DND-41 (cell line): ENCODE measurements around the gene NKX3-2.

ENCODE experiments used
- ATAC-seq: fragments of 200-7000 bp; cut with Tn5 transposase; 3 replicates; pipeline ENCODE4 v1.9.1; 2021; ENCODE audit warnings: low read depth; ENCODE audit not compliant: insufficient read depth
- DNase-seq: peaks from one replicate; pipeline ENCODE4 v3.0.0-alpha.2; 2020
- H2AFZ ChIP-seq: 2 replicates; pipeline ENCODE4 v1.6.0; 2012; ENCODE audit warnings: low read depth, low read length
- H3K27ac ChIP-seq: 2 replicates; pipeline ENCODE4 v1.5.1; 2012; ENCODE audit warnings: low read length, inconsistent platforms
- H3K27me3 ChIP-seq: fragments of 200-600 bp; sonication (generic); 2 replicates; pipeline ENCODE4 v1.6.0; 2012; ENCODE audit warnings: low read length, mild to moderate bottlenecking, inconsistent platforms; ENCODE audit not compliant: insufficient read depth, poor library complexity
- H3K36me3 ChIP-seq: 2 replicates; pipeline ENCODE4 v1.5.1; 2012; ENCODE audit warnings: low read length, inconsistent platforms; ENCODE audit not compliant: insufficient read depth
- H3K4me1 ChIP-seq: 2 replicates; pipeline ENCODE4 v1.5.1; 2012; ENCODE audit warnings: mild to moderate bottlenecking, low read length; ENCODE audit not compliant: insufficient read depth
- H3K4me2 ChIP-seq: 2 replicates; pipeline ENCODE4 v1.6.0; 2012; ENCODE audit warnings: mild to moderate bottlenecking, moderate library complexity, low read length, inconsistent platforms; ENCODE audit not compliant: insufficient read depth
- H3K4me3 ChIP-seq, 2 experiments: fragments of 200-600 bp in 1 of 2; shearing (Covaris generic) in 1 of 2; 2 replicates each; pipeline ENCODE4 v1.5.1; 2012 to 2016; ENCODE audit warnings: inconsistent platforms in 2 of 2, low read length in 2 of 2, mild to moderate bottlenecking in 2 of 2, low read depth in 1 of 2, moderate library complexity in 1 of 2
- H3K79me2 ChIP-seq: 2 replicates; pipeline ENCODE4 v1.6.0; 2012; ENCODE audit warnings: low read length, inconsistent platforms; ENCODE audit not compliant: insufficient read depth
- H3K9ac ChIP-seq: 2 replicates; pipeline ENCODE4 v1.6.0; 2012; ENCODE audit warnings: low read depth, mild to moderate bottlenecking, inconsistent platforms, low read length, moderate library complexity
- H3K9me3 ChIP-seq: 2 replicates; pipeline ENCODE4 v1.5.1; 2012; ENCODE audit warnings: low read length, moderate library complexity, mild to moderate bottlenecking, inconsistent platforms; ENCODE audit not compliant: insufficient read depth, severe bottlenecking
- H4K20me1 ChIP-seq: 2 replicates; pipeline ENCODE4 v1.6.0; 2012; ENCODE audit warnings: low read length; ENCODE audit not compliant: insufficient read depth
- EZH2 ChIP-seq: IDR thresholded peaks from 3 replicates; pipeline ENCODE4 v1.6.1; 2012; ENCODE audit warnings: borderline replicate concordance, low read depth, mild to moderate bottlenecking, moderate library complexity, low read length, inconsistent platforms; ENCODE audit not compliant: severe bottlenecking
- TF ChIP-seq, protein P1 (sequence below): IDR thresholded peaks from 2 replicates; pipeline ENCODE4 v1.5.1; 2012; ENCODE audit warnings: borderline replicate concordance, low read length, moderate library complexity, mild to moderate bottlenecking; ENCODE audit not compliant: poor library complexity, severe bottlenecking; ENCODE audit errors: extremely low read depth

The NKX3-2 gene

DNA sequence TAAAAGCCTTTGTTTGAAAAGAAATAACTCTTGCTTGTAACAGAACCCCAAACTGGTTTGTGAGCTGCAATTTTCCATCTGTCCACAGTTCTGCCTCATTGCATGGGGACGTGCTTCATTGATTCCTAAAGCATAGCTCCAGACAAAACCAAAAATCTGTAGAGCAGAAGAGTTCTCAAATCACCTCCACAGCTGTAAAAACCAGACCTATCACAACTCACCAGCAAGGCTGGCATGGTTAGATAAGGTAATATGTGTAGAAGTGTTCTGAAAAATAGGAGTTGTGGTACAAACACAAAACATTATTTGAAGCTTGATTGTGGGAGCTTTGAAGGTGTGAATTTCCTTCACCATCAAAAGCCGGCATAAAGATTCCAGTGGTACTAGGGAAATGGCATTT, 47.7 kb downstream of the NKX3-2 start:
- no peak for ATAC-seq

DNA sequence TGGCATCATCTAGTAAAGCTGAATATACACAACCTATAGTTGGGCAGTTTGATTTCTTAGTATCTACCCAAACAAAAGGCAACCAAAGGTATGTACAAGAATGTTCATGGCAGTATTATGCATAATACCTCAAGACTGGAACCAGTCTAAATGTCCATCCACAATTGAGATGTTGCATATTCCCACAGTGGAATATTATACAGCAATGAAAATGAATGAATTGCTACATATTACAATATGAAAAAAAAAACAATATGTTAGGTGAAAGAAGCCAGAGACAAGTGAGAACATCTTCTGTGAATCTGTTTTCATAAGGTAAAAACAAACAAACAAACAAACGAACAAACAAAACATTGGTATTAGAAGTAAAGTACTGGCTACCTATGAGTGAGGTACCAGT, 48.6 kb downstream of the NKX3-2 start:
- Histone ChIP-seq H3K9ac (no peak overlapping the region), H3K27me3 (peaks cover 11% of the 10 kb centered on the region), H3K36me3 (no peaks in the 10 kb centered on the region), H3K27ac (no peak overlapping the region), H3K4me1 (no peaks in the 10 kb centered on the region), H3K4me3 (no peak overlapping the region), H3K4me2 (no peak overlapping the region), H4K20me1 (no peaks in the 10 kb centered on the region), H3K9me3 (no peaks in the 10 kb centered on the region), H2AFZ (no peak overlapping the region), H3K79me2 (no peaks in the 10 kb centered on the region)
- TF ChIP-seq, protein P1, sequence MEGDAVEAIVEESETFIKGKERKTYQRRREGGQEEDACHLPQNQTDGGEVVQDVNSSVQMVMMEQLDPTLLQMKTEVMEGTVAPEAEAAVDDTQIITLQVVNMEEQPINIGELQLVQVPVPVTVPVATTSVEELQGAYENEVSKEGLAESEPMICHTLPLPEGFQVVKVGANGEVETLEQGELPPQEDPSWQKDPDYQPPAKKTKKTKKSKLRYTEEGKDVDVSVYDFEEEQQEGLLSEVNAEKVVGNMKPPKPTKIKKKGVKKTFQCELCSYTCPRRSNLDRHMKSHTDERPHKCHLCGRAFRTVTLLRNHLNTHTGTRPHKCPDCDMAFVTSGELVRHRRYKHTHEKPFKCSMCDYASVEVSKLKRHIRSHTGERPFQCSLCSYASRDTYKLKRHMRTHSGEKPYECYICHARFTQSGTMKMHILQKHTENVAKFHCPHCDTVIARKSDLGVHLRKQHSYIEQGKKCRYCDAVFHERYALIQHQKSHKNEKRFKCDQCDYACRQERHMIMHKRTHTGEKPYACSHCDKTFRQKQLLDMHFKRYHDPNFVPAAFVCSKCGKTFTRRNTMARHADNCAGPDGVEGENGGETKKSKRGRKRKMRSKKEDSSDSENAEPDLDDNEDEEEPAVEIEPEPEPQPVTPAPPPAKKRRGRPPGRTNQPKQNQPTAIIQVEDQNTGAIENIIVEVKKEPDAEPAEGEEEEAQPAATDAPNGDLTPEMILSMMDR = no peak
- no peak for TF ChIP-seq EZH2
- DNase-seq (no peak), ATAC-seq (no peak)

More for the DNA sequence above, 47.7 kb downstream of the NKX3-2 start:
- no peak overlapping the region for H3K4me2 ChIP-seq
- DNase-seq = no peak
- no peaks in the 10 kb centered on the region for H3K9me3 ChIP-seq
- no peak overlapping the region for H3K9ac ChIP-seq
- no peaks in the 10 kb centered on the region for H3K36me3 ChIP-seq
- H4K20me1 ChIP-seq = no peaks in the 10 kb centered on the region
- no peak overlapping the region for H3K27ac ChIP-seq
- H2AFZ ChIP-seq = no peak overlapping the region
- no peaks in the 10 kb centered on the region for H3K79me2 ChIP-seq
- no peaks in the 10 kb centered on the region for H3K4me1 ChIP-seq
- TF ChIP-seq, protein P1 = no peak
- TF ChIP-seq EZH2 = no peak
- peaks cover 11% of the 10 kb centered on the region for H3K27me3 ChIP-seq
- no peak overlapping the region for H3K4me3 ChIP-seq

DNA sequence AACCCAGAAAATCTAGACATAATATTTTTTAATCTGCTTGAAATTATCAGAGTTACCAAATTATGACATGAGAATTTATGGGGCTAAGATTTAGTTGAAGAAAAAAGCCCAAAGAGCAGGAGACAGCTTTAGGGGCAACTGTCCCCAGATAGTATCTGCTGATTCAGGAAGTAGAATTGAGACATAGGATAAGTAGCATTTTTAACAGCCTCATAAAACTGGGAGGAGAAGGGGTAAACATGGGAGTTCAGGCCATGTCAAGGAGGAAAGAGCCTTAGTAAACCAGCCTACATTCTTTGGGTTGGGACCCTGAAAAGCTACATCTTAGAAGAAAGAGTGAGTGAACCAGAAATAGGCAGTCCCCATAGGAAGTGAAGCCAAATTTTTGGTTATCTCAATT, 50.5 kb downstream of the NKX3-2 start:
- DNase-seq (no peak), ATAC-seq (no peak)
- no peaks in the 10 kb centered on the region for H4K20me1 ChIP-seq
- TF ChIP-seq EZH2 = no peak
- TF ChIP-seq, protein P1 = no peak
- H3K79me2 ChIP-seq = no peaks in the 10 kb centered on the region
- no peak overlapping the region for H3K27ac ChIP-seq
- H3K9ac ChIP-seq = no peak overlapping the region
- H3K27me3 ChIP-seq = peaks cover 9% of the 10 kb centered on the region
- H3K4me2 ChIP-seq = no peak overlapping the region
- H3K36me3 ChIP-seq = no peaks in the 10 kb centered on the region
- no peaks in the 10 kb centered on the region for H3K9me3 ChIP-seq
- H2AFZ ChIP-seq = no peak overlapping the region
- no peaks in the 10 kb centered on the region for H3K4me1 ChIP-seq
- H3K4me3 ChIP-seq = no peak overlapping the region

DNA sequence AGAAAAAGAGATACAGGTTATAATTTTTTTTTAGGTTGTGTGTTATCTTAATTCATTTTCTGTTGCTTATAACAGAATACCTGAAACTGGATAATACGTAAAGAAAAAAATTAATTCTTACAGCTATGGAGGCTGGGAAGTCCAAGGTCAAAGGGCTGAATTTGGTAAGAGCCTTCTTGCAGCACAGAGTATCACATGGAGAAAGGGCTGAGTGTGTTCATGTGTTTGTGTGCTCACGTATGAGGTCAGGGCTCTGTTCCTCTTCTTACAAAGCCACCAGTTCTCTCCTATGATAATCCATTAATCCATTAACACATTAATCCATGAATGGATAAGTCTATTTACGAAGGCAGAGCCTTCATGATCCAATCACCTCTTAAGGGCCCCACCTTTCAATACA, 51.6 kb downstream of the NKX3-2 start:
- Histone ChIP-seq H3K27ac (no peak overlapping the region), H3K9me3 (peaks cover 1% of the 10 kb centered on the region), H2AFZ (no peak overlapping the region), H3K4me2 (no peak overlapping the region), H4K20me1 (no peaks in the 10 kb centered on the region), H3K4me1 (no peaks in the 10 kb centered on the region), H3K9ac (no peak overlapping the region), H3K4me3 (no peak overlapping the region), H3K36me3 (no peaks in the 10 kb centered on the region), H3K79me2 (no peaks in the 10 kb centered on the region), H3K27me3 (peaks cover 5% of the 10 kb centered on the region)
- no peak for DNase-seq
- TF ChIP-seq, protein P1 = no peak
- TF ChIP-seq EZH2 = no peak
- ATAC-seq = no peak
